ENCODE data around the gene MYMK. TPM values are rescaled to one million over a fixed set of nuclear protein-coding genes. Genes with fewer than 3 reads are reported as not detected.

The MYMK gene
- total RNA-seq, 1 experiment from 2014 or later = not detected

- no peak overlapping the region for H3K4me3 Mint-ChIP-seq (ENCODE audit: low read depth, unreplicated experiment)
- CTCF ChIA-PET = interaction anchor here (0.8 kb wide), 1 partner anchor 198 kb away, joined by 3 read pairs; no protein-coding TSS in a partner anchor
- H3K27me3 Mint-ChIP-seq (ENCODE audit: unreplicated experiment) = peaks cover 60% of the 10 kb centered on the region
- H3K27ac Mint-ChIP-seq (ENCODE audit: unreplicated experiment) = no peak overlapping the region
- TF ChIP-seq CTCF (IDR thresholded peaks at IDR 0.05; ENCODE audit: unreplicated experiment) = no peak
- intact Hi-C loops (cut with micrococcal nuclease; ENCODE audit: unreplicated experiment) = no loop called here
- no peaks in the 10 kb centered on the region for H3K4me1 Mint-ChIP-seq (ENCODE audit: low read depth, unreplicated experiment)
- no peaks in the 10 kb centered on the region for H3K9me3 Mint-ChIP-seq (ENCODE audit: low read depth, unreplicated experiment)
- no TSS peak for BruUV-seq (replicated peaks)
- DNase-seq = no peak
- no peaks in the 10 kb centered on the region for H3K36me3 Mint-ChIP-seq (ENCODE audit: insufficient read depth, unreplicated experiment)
Observed at GRCh38 chr9:133528876-133529241, 4.1 kb upstream of the MYMK start.

- Mint-ChIP-seq H3K4me3 (ENCODE audit: low read depth, unreplicated experiment) (no peak overlapping the region), H3K27me3 (ENCODE audit: unreplicated experiment) (peaks cover 60% of the 10 kb centered on the region), H3K9me3 (ENCODE audit: low read depth, unreplicated experiment) (no peaks in the 10 kb centered on the region), H3K27ac (ENCODE audit: unreplicated experiment) (no peak overlapping the region), H3K36me3 (ENCODE audit: insufficient read depth, unreplicated experiment) (no peaks in the 10 kb centered on the region), H3K4me1 (ENCODE audit: low read depth, unreplicated experiment) (no peaks in the 10 kb centered on the region)
- intact Hi-C loops (cut with micrococcal nuclease; ENCODE audit: unreplicated experiment) = no loop called here
- TF ChIP-seq CTCF (IDR thresholded peaks at IDR 0.05; ENCODE audit: unreplicated experiment) = no peak
- DNase-seq = no peak
- CTCF ChIA-PET = no interaction called here
- no TSS peak for BruUV-seq (replicated peaks)
Observed at GRCh38 chr9:133528001-133528875, 3.5 kb upstream of the MYMK start.

- no TSS peak for BruUV-seq (replicated peaks)
- Mint-ChIP-seq H3K27ac (ENCODE audit: unreplicated experiment) (no peak overlapping the region), H3K27me3 (ENCODE audit: unreplicated experiment) (peaks cover 58% of the 10 kb centered on the region)
Observed at GRCh38 chr9:133527444-133527920, 2.7 kb upstream of the MYMK start.

GRCh38 chr9:133526721-133527321 is 2.1 kb upstream of the MYMK start:
- TF ChIP-seq CTCF (IDR thresholded peaks at IDR 0.05; ENCODE audit: unreplicated experiment) = no peak
- H3K9me3 Mint-ChIP-seq (ENCODE audit: low read depth, unreplicated experiment) = no peaks in the 10 kb centered on the region
- peaks cover 52% of the 10 kb centered on the region for H3K27me3 Mint-ChIP-seq (ENCODE audit: unreplicated experiment)
- intact Hi-C loops (cut with micrococcal nuclease; ENCODE audit: unreplicated experiment) = no loop called here
- H3K36me3 Mint-ChIP-seq (ENCODE audit: insufficient read depth, unreplicated experiment) = no peaks in the 10 kb centered on the region
- CTCF ChIA-PET = interaction anchor here (0.6 kb wide), 1 partner anchor 127 kb away, joined by 4 read pairs; no protein-coding TSS in a partner anchor
- no peak for DNase-seq
- no TSS peak for BruUV-seq (replicated peaks)
- no peak overlapping the region for H3K4me3 Mint-ChIP-seq (ENCODE audit: low read depth, unreplicated experiment)
- no peak overlapping the region for H3K27ac Mint-ChIP-seq (ENCODE audit: unreplicated experiment)
- H3K4me1 Mint-ChIP-seq (ENCODE audit: low read depth, unreplicated experiment) = no peaks in the 10 kb centered on the region

More at GRCh38 chr9:133527444-133527920, 2.7 kb upstream of the MYMK start:
- no peaks in the 10 kb centered on the region for H3K9me3 Mint-ChIP-seq (ENCODE audit: low read depth, unreplicated experiment)
- CTCF ChIA-PET = interaction anchor here (0.6 kb wide), 1 partner anchor 126 kb away, joined by 4 read pairs; no protein-coding TSS in a partner anchor
- no peak for TF ChIP-seq CTCF (IDR thresholded peaks at IDR 0.05; ENCODE audit: unreplicated experiment)
- no peaks in the 10 kb centered on the region for H3K4me1 Mint-ChIP-seq (ENCODE audit: low read depth, unreplicated experiment)
- DNase-seq = no peak
- no peak overlapping the region for H3K4me3 Mint-ChIP-seq (ENCODE audit: low read depth, unreplicated experiment)
- intact Hi-C loops (cut with micrococcal nuclease; ENCODE audit: unreplicated experiment) = no loop called here
- no peaks in the 10 kb centered on the region for H3K36me3 Mint-ChIP-seq (ENCODE audit: insufficient read depth, unreplicated experiment)

Data from Calu3 (cell line).